Measurements from ENCODE around the gene METAP1D.

Gene METAP1D

DNA sequence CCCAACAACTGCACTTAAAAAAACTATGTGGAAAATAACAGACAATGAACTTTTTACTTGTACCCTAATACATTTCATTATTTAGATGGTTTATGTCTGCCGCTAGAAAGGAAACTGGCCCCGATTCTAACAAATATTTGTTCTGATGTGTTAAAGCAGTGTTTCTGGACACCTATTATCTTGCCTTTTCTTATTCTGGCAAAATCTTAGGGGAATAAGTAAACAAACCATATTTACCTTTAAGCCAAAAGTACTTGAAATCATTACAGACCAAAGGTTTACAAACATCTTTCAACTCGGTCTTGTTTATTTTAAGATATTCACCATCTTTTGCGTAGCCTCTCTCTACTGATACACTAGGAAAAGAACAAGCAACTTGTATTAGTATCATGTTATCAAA is 73.8 kb downstream of the METAP1D start:
- no peak overlapping the region for H3K4me3 ChIP-seq (ENCODE audit: low read depth, low read length)
- TF ChIP-seq, protein P1, sequence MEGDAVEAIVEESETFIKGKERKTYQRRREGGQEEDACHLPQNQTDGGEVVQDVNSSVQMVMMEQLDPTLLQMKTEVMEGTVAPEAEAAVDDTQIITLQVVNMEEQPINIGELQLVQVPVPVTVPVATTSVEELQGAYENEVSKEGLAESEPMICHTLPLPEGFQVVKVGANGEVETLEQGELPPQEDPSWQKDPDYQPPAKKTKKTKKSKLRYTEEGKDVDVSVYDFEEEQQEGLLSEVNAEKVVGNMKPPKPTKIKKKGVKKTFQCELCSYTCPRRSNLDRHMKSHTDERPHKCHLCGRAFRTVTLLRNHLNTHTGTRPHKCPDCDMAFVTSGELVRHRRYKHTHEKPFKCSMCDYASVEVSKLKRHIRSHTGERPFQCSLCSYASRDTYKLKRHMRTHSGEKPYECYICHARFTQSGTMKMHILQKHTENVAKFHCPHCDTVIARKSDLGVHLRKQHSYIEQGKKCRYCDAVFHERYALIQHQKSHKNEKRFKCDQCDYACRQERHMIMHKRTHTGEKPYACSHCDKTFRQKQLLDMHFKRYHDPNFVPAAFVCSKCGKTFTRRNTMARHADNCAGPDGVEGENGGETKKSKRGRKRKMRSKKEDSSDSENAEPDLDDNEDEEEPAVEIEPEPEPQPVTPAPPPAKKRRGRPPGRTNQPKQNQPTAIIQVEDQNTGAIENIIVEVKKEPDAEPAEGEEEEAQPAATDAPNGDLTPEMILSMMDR (IDR thresholded peaks at IDR 0.05; ENCODE audit: low read depth, low read length) = no peak

DNA sequence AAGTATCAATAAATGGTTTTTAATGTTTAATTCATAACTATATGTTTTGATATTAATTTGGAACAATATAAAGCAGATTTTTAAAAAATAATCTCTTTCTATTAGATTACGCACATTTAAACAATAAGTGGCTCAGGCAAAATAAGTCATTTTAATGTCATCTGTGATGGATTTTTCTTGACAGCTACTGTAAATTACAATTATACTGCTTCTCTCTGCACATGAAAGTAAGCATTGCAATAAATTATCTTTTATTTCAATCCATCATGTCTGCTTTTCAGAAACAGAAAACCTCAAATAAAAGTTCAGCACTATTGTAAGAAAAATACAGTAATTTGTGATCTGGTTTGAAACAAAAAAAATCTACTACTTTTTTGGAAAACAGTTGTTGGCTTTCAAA is 74.5 kb downstream of the METAP1D start:
- TF ChIP-seq, protein P1 (IDR thresholded peaks at IDR 0.05; ENCODE audit: low read depth, low read length) = no peak
- H3K4me3 ChIP-seq (ENCODE audit: low read depth, low read length) = no peak overlapping the region

DNA sequence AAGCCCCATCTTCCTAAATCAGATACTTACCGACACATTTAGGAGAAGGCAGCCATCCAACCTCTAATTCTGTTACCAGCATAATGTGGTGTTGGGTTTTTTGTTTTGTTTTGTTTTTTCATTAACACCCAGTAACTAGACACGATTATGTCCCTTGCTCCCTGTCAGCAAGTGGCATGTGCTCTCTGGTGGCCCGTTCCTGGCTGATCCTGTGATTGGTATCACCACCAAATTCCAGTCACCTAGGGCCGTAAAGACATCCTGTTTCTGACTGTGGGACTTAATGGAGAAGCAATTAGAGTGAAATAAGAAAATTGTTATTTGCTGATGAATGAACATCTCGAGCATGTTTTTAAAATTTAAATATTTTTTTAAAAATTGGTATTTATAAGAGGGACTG is 79.7 kb downstream of the METAP1D start:
- H3K4me3 ChIP-seq (ENCODE audit: low read depth, low read length) = no peak overlapping the region
- TF ChIP-seq, protein P1 (IDR thresholded peaks at IDR 0.05; ENCODE audit: low read depth, low read length) = no peak

DNA sequence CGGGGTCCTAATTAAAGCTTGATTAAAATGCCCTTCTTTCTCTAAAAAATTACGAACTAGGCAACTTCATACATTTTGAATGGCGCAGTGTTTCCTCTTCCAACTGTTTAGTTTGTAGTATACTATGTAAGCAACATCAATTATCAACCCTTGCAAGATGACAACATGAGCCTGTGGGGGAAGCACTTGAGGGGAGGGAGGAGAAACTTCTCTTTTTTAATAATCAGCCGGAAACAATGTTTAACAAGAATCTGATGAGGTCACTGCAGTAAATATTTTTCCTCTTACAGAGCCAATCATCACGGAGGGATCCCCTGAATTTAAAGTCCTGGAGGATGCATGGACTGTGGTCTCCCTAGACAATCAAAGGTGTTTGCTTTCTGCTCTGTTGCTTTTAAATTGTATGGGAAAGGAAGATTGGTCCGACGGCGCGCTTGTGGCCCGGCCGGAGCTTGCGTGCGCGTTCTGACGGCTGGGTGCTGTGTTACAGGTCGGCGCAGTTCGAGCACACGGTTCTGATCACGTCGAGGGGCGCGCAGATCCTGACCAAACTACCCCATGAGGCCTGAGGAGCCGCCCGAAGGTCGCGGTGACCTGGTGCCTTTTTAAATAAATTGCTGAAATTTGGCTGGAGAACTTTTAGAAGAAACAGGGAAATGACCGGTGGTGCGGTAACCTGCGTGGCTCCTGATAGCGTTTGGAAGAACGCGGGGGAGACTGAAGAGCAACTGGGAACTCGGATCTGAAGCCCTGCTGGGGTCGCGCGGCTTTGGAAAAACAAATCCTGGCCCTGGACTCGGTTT is 80.3 kb downstream of the METAP1D start:
- TF ChIP-seq, protein P1 (IDR thresholded peaks at IDR 0.05; ENCODE audit: low read depth, low read length) = no peak
- no peak overlapping the region for H3K4me3 ChIP-seq (ENCODE audit: low read depth, low read length)

DNA sequence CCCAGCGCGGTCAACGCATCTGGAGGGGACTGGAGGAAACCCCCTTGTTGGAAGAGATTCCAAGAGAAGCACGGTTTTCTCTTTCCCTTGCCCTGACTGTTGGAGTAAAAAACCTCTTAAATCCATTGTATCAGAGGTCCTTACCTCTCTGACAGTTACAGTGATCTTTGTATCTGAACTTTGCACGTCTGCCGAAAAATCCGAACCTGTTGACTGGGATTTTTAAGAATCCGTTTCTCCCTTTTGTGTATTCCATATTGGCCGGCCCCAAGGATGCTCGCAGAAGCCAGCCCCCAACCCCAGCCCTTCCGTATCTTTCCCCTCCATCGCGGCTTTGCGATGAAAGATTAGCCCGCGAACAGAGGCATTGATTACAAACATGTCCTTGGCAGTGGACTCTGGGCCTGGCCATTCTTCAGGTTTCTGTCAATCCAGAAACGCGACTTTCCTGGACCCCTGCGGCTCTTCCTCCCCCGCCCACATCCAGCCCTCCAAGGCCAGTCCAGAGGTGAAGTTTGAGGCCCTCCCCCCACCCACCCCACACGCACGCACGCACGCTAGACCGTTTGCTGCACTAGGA is 81.0 kb downstream of the METAP1D start:
- TF ChIP-seq, protein P1 (IDR thresholded peaks at IDR 0.05; ENCODE audit: low read depth, low read length) = no peak
- H3K4me3 ChIP-seq (ENCODE audit: low read depth, low read length) = no peak overlapping the region

DNA sequence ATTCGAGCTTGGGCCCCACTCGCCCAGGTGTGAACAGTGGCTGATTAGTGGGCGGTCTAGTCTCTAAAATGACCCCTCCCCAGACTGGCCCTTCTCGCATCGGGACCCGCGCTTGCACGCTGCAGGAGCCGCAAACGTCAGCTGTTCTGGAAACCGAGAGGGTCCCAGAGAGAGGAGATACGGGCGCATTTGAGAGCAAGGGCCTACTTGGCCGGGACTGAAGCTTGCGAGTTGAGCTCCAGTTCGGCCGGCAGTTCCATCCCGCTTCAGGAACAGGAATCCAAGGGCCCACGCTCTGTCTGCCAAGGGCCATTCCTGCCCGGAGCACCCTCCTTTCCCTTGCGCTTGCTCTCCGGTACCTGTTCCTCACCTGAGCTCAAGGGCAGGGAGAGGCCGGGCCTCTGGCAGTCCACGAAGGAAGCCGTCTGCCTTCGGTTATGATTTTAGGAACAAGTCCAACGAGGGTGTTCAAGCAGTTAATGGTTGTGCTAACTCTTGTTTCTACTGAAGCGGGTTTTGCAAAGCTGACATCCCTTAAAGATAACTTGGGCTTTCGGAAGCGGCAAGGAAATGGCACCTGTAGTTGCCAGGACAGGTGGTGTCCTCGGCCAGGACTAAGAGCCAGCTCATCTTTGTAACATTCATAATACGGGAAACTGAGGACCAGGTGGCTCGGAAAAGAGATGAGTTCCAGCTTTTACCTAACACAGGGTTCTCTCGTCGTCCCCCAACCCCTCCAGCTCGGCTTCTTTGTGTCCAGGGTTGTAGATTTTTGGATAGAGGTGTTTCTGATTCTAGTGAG is 81.7 kb downstream of the METAP1D start:
- H3K4me3 ChIP-seq (ENCODE audit: low read depth, low read length) = no peak overlapping the region
- TF ChIP-seq, protein P1 (IDR thresholded peaks at IDR 0.05; ENCODE audit: low read depth, low read length) = no peak
